ENCODE data around the gene TMEM9.

GRCh38 chr1:201191653-201192260 lies 37.5 kb upstream of the TMEM9 start:
- TF ChIP-seq TEAD4 (IDR thresholded peaks at IDR 0.05) (peak; percentile 95), ZBTB7A (IDR thresholded peaks at IDR 0.05; ENCODE audit: low read depth) (peak; percentile 92), CEBPB (IDR thresholded peaks at IDR 0.05) (peak; percentile 96), EP300 (IDR thresholded peaks at IDR 0.05; ENCODE audit: borderline replicate concordance) (peak; percentile 88), REST (IDR thresholded peaks at IDR 0.05; ENCODE audit: low read depth) (no peak), MAX (IDR thresholded peaks at IDR 0.05) (peak; percentile 54; the same call in 1 of the 2 replicates), RAD21 (IDR thresholded peaks at IDR 0.05; ENCODE audit: low read depth) (no peak)

Measured in Ishikawa (cell line).